Esophagus muscularis mucosa (tissue), 4 donors: ENCODE data around the gene WDFY4. TPM values are rescaled to one million over a fixed set of nuclear protein-coding genes. Genes with fewer than 3 reads are reported as not detected.

Source experiments
- DNase-seq: peaks from one replicate; pipeline ENCODE4 v3.0.0-alpha.2; 2017; ENCODE audit errors: extremely low spot score
- H3K27ac ChIP-seq, 4 donors: fragments of 200-600 bp; sonication (generic); replicated peaks in 1 of 4; 1 replicate in 3 of 4; 2 replicates in 1 of 4; pipeline ENCODE4 v1.5.1; 2016 to 2019; ENCODE audit warnings: mild to moderate bottlenecking in 1 of 4
- H3K27me3 ChIP-seq, 4 donors: fragments of 200-600 bp; sonication (generic); one replicate each; pipeline versions ENCODE4 v1.5.1 to v1.6.0; 2016 to 2019
- H3K36me3 ChIP-seq, 4 donors: fragments of 200-600 bp; sonication (generic); one replicate each; pipeline ENCODE4 v1.5.1; 2016 to 2019
- H3K4me1 ChIP-seq, 4 donors: fragments of 200-600 bp; sonication (generic); one replicate each; pipeline ENCODE4 v1.5.1; 2016 to 2019
- H3K4me3 ChIP-seq, 4 donors: fragments of 200-600 bp; sonication (generic); 1 replicate in 2 of 4; 2 replicates in 2 of 4; pipeline ENCODE4 v1.5.1; 2016 to 2019; ENCODE audit warnings: mild to moderate bottlenecking in 4 of 4, moderate library complexity in 1 of 4
- H3K9me3 ChIP-seq, 4 donors: fragments of 200-600 bp; sonication (generic); 1 replicate in 3 of 4; 2 replicates in 1 of 4; pipeline ENCODE4 v1.5.1; 2016 to 2019
- CTCF ChIP-seq, 3 experiments: fragments of 200-600 bp in 2 of 3; fragments of 450-650 bp in 1 of 3; sonication (generic) in 2 of 3; IDR thresholded peaks; one replicate each; pipeline ENCODE4 v1.5.1; 2017 to 2019; ENCODE audit warnings: antibody characterized with exemption in 3 of 3, mild to moderate bottlenecking in 2 of 3, moderate library complexity in 1 of 3
- EP300 ChIP-seq: sonication (generic); formaldehyde crosslinking; IDR thresholded peaks from one replicate; pipeline ENCODE4 v1.6.1; 2017; ENCODE audit warnings: antibody characterized with exemption
- POLR2A ChIP-seq: fragments of 450-650 bp; IDR thresholded peaks from one replicate; pipeline ENCODE4 v1.6.1; 2017; ENCODE audit warnings: antibody characterized with exemption, moderate library complexity, mild to moderate bottlenecking, low read depth
- POLR2AphosphoS5 ChIP-seq, 2 donors: sonication (generic); formaldehyde crosslinking; IDR thresholded peaks; one replicate each; pipeline ENCODE4 v1.6.1; 2017; ENCODE audit warnings: antibody characterized with exemption in 2 of 2
- WGBS: methylation state at CpG from one replicate; pipeline ENCODE4 v1.1.5; 2018; 5-methylcytosine and 5-hydroxymethylcytosine counted together
- intact Hi-C: fragments of 100-400 bp; cut with DNase I; formaldehyde crosslinking; loops from one replicate; pipeline ENCODE4 v1.15.1; 2023
- total RNA-seq, 4 donors: library from RNA; depleted of rRNA; stranded (reverse); fragments of >200 nt; gene quantifications; one replicate each; pipeline versions ENCODE4 v1.1.0 to v1.2.1, GENCODE V29; 2016

Gene WDFY4
- total RNA-seq, 4 donors from 2014 or later, result 2.3 to 7.3 (median 5.2) TPM

- no peak overlapping the region for H3K27ac ChIP-seq
- intact Hi-C loops, result no loop called here
- no peaks in the 10 kb centered on the region for H3K9me3 ChIP-seq
- no peaks in the 10 kb centered on the region for H3K36me3 ChIP-seq
- TF ChIP-seq CTCF (IDR thresholded peaks at IDR 0.05) (no peak), POLR2A (no peak), POLR2AphosphoS5 (IDR thresholded peaks at IDR 0.05) (no peak), EP300 (no peak)
- no peak overlapping the region for H3K4me3 ChIP-seq
- peaks cover 0 to 22% (median 0%) of the 10 kb centered on the region in 4 donors for H3K27me3 ChIP-seq
- H3K4me1 ChIP-seq, result peaks cover 0 to 16% (median 7%) of the 10 kb centered on the region in 4 donors
- DNase-seq, result peak; percentile 72
- 71% methylated on average over 5 of the region's 6 CpGs for WGBS
These were observed 106.7 kb downstream of the WDFY4 start for GRCh38 chr10:48791267-48791928.

GRCh38 chr10:48792121-48792520, 107.4 kb downstream of the WDFY4 start:
- no peak overlapping the region for H3K27ac ChIP-seq
- WGBS, result 72% methylated on average over 3 of the region's 3 CpGs
- peaks cover 0 to 16% (median 7%) of the 10 kb centered on the region in 4 donors for H3K4me1 ChIP-seq
- H3K9me3 ChIP-seq, result no peaks in the 10 kb centered on the region
- no peak for DNase-seq
- peaks cover 0 to 22% (median 0%) of the 10 kb centered on the region in 4 donors for H3K27me3 ChIP-seq
- intact Hi-C loops, result no loop called here
- no peaks in the 10 kb centered on the region for H3K36me3 ChIP-seq
- H3K4me3 ChIP-seq, result no peak overlapping the region
- TF ChIP-seq EP300, result no peak
- no peak for TF ChIP-seq POLR2A
- no peak for TF ChIP-seq POLR2AphosphoS5 (IDR thresholded peaks at IDR 0.05)
- TF ChIP-seq CTCF (IDR thresholded peaks at IDR 0.05), result no peak

- 58% methylated on average over 4 of the region's 4 CpGs for WGBS
- no peak overlapping the region for H3K4me3 ChIP-seq
- H3K27me3 ChIP-seq, result peaks cover 0 to 22% (median 0%) of the 10 kb centered on the region in 4 donors
- H3K9me3 ChIP-seq, result no peaks in the 10 kb centered on the region
- H3K27ac ChIP-seq, result no peak overlapping the region
- TF ChIP-seq CTCF (IDR thresholded peaks at IDR 0.05), result no peak
- TF ChIP-seq POLR2AphosphoS5 (IDR thresholded peaks at IDR 0.05), result no peak
- no peak for TF ChIP-seq EP300
- DNase-seq, result peak; percentile 81
- H3K36me3 ChIP-seq, result no peaks in the 10 kb centered on the region
- peaks cover 0 to 16% (median 7%) of the 10 kb centered on the region in 4 donors for H3K4me1 ChIP-seq
- intact Hi-C loops, result no loop called here
These were observed 108.0 kb downstream of the WDFY4 start for GRCh38 chr10:48792687-48793096.

- Histone ChIP-seq H3K27ac (no peak overlapping the region), H3K4me3 (no peak overlapping the region), H3K36me3 (no peaks in the 10 kb centered on the region), H3K27me3 (peaks cover 0 to 22% (median 0%) of the 10 kb centered on the region in 4 donors), H3K9me3 (no peaks in the 10 kb centered on the region), H3K4me1 (peaks cover 0 to 16% (median 7%) of the 10 kb centered on the region in 4 donors)
- TF ChIP-seq POLR2A (no peak), EP300 (no peak), CTCF (IDR thresholded peaks at IDR 0.05) (no peak), POLR2AphosphoS5 (IDR thresholded peaks at IDR 0.05) (no peak)
- WGBS, result 88% methylated on average over 9 of the region's 9 CpGs
- intact Hi-C loops, result no loop called here
- peak; percentile 70 for DNase-seq
These were observed 109.4 kb downstream of the WDFY4 start for GRCh38 chr10:48794074-48794473.
